AG09319 (cell line): ENCODE measurements around the gene ANKK1.

ENCODE experiments used
- DNase-seq: peaks from one replicate; pipeline ENCODE4 v3.0.0-alpha.2; 2010; ENCODE audit warnings: low read depth; ENCODE audit errors: extremely low read depth
- TF ChIP-seq, protein P1 (sequence below): IDR thresholded peaks from 2 replicates; pipeline ENCODE4 v1.5.1; 2011; ENCODE audit warnings: low read depth, mild to moderate bottlenecking, inconsistent platforms, low read length, moderate library complexity

Gene ANKK1

DNA sequence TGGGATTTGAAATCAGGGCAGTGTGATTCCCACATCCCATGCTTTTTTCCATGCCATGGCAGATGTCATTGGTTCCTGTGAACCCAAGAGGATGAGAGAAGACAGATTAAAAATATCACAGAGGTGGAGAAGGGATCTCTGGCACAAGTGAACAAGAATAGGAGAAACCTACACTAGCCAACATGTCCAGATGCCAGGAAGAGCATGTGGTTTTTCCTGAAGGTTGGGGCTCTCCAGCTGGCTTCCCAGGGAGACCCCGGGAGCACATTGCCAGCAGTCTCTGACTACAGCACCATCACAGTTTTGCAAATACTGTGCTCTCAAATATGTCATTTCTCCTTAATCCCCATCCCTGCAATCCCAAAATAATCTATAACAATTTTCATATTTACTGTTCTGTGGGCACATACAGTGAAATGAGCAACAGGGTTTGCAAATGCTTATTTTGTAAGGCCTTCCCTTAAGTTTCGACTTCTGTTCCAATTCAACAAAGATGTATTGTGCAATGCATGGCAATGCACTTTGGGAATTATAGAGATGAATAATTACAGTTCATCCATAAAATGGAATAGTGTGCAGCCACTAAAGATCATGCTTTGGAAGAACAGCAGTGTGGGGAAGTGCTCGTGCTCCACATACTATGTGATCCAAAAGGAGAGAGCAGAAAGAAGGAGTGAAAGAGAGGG, 4.8 kb downstream of the ANKK1 start:
- TF ChIP-seq, protein P1, sequence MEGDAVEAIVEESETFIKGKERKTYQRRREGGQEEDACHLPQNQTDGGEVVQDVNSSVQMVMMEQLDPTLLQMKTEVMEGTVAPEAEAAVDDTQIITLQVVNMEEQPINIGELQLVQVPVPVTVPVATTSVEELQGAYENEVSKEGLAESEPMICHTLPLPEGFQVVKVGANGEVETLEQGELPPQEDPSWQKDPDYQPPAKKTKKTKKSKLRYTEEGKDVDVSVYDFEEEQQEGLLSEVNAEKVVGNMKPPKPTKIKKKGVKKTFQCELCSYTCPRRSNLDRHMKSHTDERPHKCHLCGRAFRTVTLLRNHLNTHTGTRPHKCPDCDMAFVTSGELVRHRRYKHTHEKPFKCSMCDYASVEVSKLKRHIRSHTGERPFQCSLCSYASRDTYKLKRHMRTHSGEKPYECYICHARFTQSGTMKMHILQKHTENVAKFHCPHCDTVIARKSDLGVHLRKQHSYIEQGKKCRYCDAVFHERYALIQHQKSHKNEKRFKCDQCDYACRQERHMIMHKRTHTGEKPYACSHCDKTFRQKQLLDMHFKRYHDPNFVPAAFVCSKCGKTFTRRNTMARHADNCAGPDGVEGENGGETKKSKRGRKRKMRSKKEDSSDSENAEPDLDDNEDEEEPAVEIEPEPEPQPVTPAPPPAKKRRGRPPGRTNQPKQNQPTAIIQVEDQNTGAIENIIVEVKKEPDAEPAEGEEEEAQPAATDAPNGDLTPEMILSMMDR: no peak
- no peak for DNase-seq

DNA sequence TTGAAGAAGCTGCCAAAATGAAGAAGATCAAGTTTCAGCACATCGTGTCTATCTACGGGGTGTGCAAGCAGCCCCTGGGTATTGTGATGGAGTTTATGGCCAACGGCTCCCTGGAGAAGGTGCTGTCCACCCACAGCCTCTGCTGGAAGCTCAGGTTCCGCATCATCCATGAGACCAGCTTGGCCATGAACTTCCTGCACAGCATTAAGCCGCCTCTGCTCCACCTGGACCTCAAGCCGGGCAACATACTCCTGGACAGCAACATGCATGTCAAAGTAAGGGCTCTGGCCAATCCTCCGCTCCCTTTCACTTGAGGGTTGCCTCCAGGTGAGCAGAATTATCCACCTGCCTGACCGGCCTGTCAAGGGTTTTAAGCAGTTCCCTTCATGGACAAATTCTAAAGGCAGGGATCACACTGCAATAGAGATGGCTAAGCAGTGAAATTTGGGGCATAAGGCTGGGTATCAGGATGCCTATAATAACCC, 6.0 kb downstream of the ANKK1 start:
- no peak for DNase-seq
- TF ChIP-seq, protein P1: no peak

DNA sequence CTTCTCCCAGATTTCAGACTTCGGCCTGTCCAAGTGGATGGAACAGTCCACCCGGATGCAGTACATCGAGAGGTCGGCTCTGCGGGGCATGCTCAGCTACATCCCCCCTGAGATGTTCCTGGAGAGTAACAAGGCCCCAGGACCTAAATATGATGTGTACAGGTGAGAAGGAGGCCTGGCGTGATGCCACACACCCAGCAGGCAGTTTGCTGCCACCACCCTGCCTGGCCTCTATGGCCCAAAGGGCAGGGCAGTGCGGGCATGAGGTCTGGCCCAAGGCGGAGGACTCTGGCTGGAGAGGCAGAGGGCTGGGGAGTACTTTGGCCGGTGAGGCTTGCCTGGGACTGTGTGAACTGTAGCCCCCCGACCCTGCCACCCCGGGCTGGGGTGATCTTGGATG, 7.3 kb downstream of the ANKK1 start:
- TF ChIP-seq, protein P1: no peak
- no peak for DNase-seq

DNA sequence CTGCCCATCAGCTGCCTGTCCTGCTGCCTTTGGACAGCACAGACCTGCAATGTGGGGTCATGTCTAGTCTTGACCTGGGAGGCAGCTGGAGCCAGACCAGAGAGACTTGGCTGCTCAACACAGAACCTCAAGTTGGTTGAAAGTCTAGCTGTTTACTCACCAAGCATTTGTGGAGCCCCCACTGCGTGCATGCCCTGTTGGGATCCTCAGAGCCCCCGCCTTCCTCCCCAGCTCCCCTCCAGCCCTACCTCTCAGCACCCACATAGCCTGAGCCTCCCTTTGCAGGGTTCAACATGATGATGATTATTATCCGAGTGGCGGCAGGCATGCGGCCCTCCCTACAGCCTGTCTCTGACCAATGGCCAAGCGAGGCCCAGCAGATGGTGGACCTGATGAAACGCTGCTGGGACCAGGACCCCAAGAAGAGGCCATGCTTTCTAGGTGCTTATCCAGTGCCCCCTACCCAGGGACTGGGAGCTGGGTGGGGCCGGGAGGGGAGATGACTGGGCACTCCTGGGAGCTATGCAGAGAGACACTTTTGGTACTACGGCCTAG, 8.3 kb downstream of the ANKK1 start:
- no peak for DNase-seq

DNA sequence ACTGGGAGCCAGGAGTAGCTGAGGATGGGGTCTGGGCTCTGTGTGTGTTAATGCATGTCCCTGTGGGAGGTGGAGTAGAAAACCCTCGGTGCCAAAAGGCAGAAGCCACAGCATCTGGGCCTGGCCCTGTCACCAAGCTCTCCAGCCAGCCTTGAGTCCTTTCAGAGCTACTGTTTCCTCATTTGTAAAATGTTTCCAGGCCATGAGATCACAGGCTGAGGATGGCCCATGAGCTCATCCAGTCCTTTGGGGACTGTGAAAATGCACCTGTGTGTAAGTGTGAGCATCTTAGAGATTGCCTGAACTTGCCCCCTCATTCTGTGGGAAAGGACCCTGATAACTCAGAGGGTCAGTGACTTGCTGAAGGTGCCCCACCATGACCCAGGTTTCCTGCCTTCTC, 9.1 kb downstream of the ANKK1 start:
- TF ChIP-seq, protein P1: no peak
- no peak for DNase-seq

More for the DNA sequence above, 8.3 kb downstream of the ANKK1 start:
- TF ChIP-seq, protein P1: no peak

DNA sequence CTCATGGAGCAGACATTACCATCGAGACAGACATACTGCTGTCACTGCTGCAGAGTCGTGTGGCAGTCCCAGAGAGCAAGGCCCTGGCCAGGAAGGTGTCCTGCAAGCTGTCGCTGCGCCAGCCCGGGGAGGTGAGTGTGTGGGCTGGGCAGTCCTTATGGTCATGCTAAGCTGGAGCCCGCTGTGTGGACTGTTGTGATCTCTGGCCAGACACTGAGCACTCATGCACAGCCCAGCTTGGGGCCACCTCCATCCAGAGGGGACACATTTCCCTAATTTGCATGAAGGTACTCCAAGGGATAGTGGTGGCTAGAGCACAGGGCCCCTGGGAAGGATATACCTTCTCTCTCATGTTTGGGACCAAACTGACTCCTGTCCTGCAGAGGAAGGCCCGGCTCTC, 9.6 kb downstream of the ANKK1 start:
- TF ChIP-seq, protein P1: no peak
- DNase-seq: no peak

DNA sequence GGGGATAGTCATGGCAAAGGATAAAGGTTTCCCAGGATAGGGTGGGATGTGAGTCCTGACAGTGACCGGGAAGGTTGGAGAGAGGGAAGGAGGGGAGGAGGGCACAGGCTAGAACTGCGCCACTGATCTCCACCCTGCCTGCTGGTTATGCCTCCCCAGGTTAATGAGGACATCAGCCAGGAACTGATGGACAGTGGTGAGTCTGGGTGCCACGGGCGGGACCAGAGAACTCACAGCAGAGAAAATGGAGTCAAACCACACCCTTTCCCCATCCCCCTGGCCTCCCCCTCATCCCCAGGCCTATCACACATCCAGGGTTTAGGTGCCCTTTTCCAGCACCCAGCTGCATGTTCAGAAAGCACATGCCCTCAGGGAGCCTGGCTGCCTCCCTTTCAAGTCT, 10.2 kb downstream of the ANKK1 start:
- TF ChIP-seq, protein P1: no peak
- DNase-seq: no peak
